HG03280 (cell line): ENCODE results near the gene DNAAF6.

Experiments used
- ATAC-seq: cut with Tn5 transposase; IDR thresholded peaks from one replicate; pipeline ENCODE4 v1.9.1; 2021; ENCODE audit warnings: mild to moderate bottlenecking, moderate library complexity; ENCODE audit not compliant: unreplicated experiment

The DNAAF6 gene

DNA sequence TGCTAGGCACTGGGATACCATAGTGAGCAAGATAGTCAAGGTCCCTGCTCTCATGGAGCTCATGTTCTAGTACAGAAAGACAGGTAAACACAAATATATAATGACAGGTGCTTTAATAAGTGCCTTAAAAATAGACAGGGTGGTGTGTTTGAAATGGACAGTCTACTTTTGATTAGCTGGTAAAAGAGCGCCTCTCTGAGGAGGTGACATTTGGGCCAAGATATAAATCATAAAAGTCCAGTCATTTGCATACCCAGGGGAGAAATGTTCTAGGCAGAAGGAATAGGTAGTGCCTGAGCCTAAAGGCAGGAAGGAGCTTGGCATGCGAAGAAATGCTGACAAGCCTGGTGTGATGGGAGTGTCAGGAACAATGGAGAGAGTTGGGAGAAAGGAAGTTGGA lies 83.6 kb downstream of the DNAAF6 start:
- no peak for ATAC-seq

DNA sequence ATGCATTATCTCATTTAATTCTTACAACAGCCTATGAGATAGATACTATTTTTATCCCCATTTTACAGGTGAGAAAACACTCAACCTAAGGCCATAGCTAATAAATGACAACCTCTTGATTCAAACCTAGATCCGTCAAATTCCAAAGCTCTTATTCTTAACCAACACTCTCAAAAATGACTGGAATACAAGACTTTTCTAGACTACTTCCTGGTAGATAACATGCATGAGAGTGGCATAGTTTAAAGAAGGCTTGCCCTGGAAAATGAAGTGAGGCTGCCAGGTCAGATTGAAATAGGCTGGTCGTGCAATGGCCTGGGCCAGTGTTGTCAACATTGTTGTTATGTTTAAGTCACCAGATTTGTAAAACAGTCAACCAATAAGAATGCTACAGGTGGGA lies 86.6 kb downstream of the DNAAF6 start:
- no peak for ATAC-seq
